Upper lobe of left lung (tissue), 4 donors: ENCODE measurements around the gene TMCC1.

Experiments used
- EP300 ChIP-seq, 4 donors: sonication (generic); formaldehyde crosslinking; IDR thresholded peaks; one replicate each; pipeline ENCODE4 v1.5.1; 2017; ENCODE audit warnings: antibody characterized with exemption in 4 of 4, control low read depth in 2 of 4
- POLR2AphosphoS5 ChIP-seq, 2 donors: sonication (generic); formaldehyde crosslinking; IDR thresholded peaks; one replicate each; pipeline ENCODE4 v1.5.1; 2017; ENCODE audit warnings: antibody characterized with exemption in 2 of 2
- TF ChIP-seq, protein P1 (sequence below), 6 experiments: fragments of 450-650 bp in 4 of 6; fragments of 200-600 bp in 2 of 6; sonication (generic) in 2 of 6; IDR thresholded peaks; one replicate each; pipeline ENCODE4 v1.5.1; 2016 to 2019; ENCODE audit warnings: antibody characterized with exemption in 6 of 6

DNA sequence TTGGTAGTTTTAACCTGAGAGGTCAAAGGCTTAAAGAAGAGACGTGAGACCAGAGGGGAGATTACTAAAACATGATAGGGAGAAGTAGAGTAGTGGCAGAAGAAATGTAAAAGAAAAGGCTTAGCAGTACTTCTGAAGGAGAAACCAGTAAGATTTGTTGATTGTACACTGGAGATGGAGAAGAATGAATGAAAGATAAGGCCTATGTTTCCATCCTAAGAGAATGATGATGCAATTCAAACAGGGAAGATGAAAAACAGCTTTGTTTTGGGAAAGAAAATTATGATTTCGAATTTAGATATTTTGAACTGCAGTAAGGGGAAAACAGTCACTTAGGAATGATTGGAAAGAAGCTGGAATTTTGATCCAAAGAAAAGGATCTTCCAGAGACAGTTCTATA, 189.6 kb downstream of the TMCC1 start:
- TF ChIP-seq, protein P1, sequence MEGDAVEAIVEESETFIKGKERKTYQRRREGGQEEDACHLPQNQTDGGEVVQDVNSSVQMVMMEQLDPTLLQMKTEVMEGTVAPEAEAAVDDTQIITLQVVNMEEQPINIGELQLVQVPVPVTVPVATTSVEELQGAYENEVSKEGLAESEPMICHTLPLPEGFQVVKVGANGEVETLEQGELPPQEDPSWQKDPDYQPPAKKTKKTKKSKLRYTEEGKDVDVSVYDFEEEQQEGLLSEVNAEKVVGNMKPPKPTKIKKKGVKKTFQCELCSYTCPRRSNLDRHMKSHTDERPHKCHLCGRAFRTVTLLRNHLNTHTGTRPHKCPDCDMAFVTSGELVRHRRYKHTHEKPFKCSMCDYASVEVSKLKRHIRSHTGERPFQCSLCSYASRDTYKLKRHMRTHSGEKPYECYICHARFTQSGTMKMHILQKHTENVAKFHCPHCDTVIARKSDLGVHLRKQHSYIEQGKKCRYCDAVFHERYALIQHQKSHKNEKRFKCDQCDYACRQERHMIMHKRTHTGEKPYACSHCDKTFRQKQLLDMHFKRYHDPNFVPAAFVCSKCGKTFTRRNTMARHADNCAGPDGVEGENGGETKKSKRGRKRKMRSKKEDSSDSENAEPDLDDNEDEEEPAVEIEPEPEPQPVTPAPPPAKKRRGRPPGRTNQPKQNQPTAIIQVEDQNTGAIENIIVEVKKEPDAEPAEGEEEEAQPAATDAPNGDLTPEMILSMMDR (IDR thresholded peaks at IDR 0.05): no peak
- TF ChIP-seq EP300 (IDR thresholded peaks at IDR 0.05) (no peak), POLR2AphosphoS5 (IDR thresholded peaks at IDR 0.05) (no peak)
